HepG2 (cell line): ENCODE measurements around the gene NEU1. TPM values are rescaled to one million over a fixed set of nuclear protein-coding genes. Genes with fewer than 3 reads are reported as not detected.
A peak's percentile ranks its signal among the peaks of the same experiment; 100 is the strongest.

Experiments
- BORCS8-MEF2B ChIP-seq: sonication (generic); formaldehyde crosslinking; IDR thresholded peaks from 2 replicates; pipeline ENCODE4 v1.8.0; 2022; ENCODE audit warnings: mild to moderate bottlenecking, missing genetic modification reagents
- CCAR2 ChIP-seq: fragments of 200-400 bp; formaldehyde crosslinking; optimal IDR thresholded peaks from 2 replicates; pipeline ENCODE3; 2018; ENCODE audit warnings: low read depth, mild to moderate bottlenecking, low read length, moderate library complexity
- FLYWCH1 ChIP-seq: sonication (generic); formaldehyde crosslinking; IDR thresholded peaks from 2 replicates; pipeline ENCODE4 v1.8.1; 2023; ENCODE audit warnings: mild to moderate bottlenecking, missing genetic modification reagents
- HOXA3 ChIP-seq: sonication (generic); formaldehyde crosslinking; IDR thresholded peaks from 2 replicates; pipeline ENCODE4 v1.5.0; 2020; ENCODE audit warnings: missing genetic modification reagents
- JUN ChIP-seq: sonication (generic); formaldehyde crosslinking; IDR thresholded peaks from 2 replicates; pipeline ENCODE4 v1.4.0; 2020; ENCODE audit warnings: mild to moderate bottlenecking, missing genetic modification reagents
- MEIS1 ChIP-seq: sonication (generic); formaldehyde crosslinking; IDR thresholded peaks from 2 replicates; pipeline ENCODE4 v1.9.0; 2021; ENCODE audit warnings: mild to moderate bottlenecking, missing genetic modification reagents, moderate library complexity, borderline replicate concordance
- MTF1 ChIP-seq: sonication (generic); formaldehyde crosslinking; IDR thresholded peaks from 2 replicates; pipeline ENCODE4 v1.5.0; 2020; ENCODE audit warnings: missing genetic modification reagents
- NFYC ChIP-seq: IDR thresholded peaks from 2 replicates; pipeline ENCODE4 v1.6.1; 2016; ENCODE audit warnings: missing genetic modification reagents, missing compliant biosample characterization
- NR2F6 ChIP-seq, 2 experiments: IDR thresholded peaks; 2 replicates each; pipeline ENCODE4 v1.6.1; 2016; ENCODE audit warnings: antibody characterized with exemption in 1 of 2, mild to moderate bottlenecking in 1 of 2
- RBFOX2 ChIP-seq: fragments of 200-400 bp; formaldehyde crosslinking; IDR thresholded peaks from 2 replicates; pipeline ENCODE4 v1.6.1; 2017; ENCODE audit warnings: low read depth, mild to moderate bottlenecking, low read length
- RFXAP ChIP-seq: sonication (generic); formaldehyde crosslinking; IDR thresholded peaks from 2 replicates; pipeline ENCODE4 v1.4.0; 2020; ENCODE audit warnings: missing genetic modification reagents, borderline replicate concordance
- SIX1 ChIP-seq: sonication (generic); formaldehyde crosslinking; IDR thresholded peaks from 2 replicates; pipeline ENCODE4 v1.4.0; 2020; ENCODE audit warnings: missing genetic modification reagents, borderline replicate concordance
- SNRNP70 ChIP-seq: fragments of 200-400 bp; formaldehyde crosslinking; IDR thresholded peaks from 2 replicates; pipeline ENCODE4 v1.6.1; 2017; ENCODE audit warnings: mild to moderate bottlenecking, low read depth, low read length, moderate library complexity
- TBX3 ChIP-seq: fragments of 450-650 bp; IDR thresholded peaks from 2 replicates; pipeline ENCODE4 v1.6.1; 2017; ENCODE audit warnings: antibody characterized with exemption, mild to moderate bottlenecking, inconsistent platforms, borderline replicate concordance
- TFDP2 ChIP-seq: sonication (generic); formaldehyde crosslinking; IDR thresholded peaks from 2 replicates; pipeline ENCODE4 v1.4.0; 2020; ENCODE audit warnings: missing genetic modification reagents
- TMF1 ChIP-seq: sonication (generic); formaldehyde crosslinking; IDR thresholded peaks from 2 replicates; pipeline ENCODE4 v1.8.1; 2022; ENCODE audit warnings: low read depth, missing genetic modification reagents
- ZBTB37 ChIP-seq: sonication (generic); formaldehyde crosslinking; IDR thresholded peaks from 2 replicates; pipeline ENCODE4 v1.4.0; 2020; ENCODE audit warnings: mild to moderate bottlenecking, missing genetic modification reagents
- ZFP36 ChIP-seq: fragments of 150-350 bp; IDR thresholded peaks from 2 replicates; pipeline ENCODE4 v1.6.1; 2018; ENCODE audit warnings: borderline replicate concordance, low read length, low read depth; ENCODE audit not compliant: partially characterized antibody
- ZNF296 ChIP-seq: sonication (generic); formaldehyde crosslinking; conservative IDR thresholded peaks from 2 replicates; pipeline ENCODE4 v1.5.0; 2020; ENCODE audit warnings: mild to moderate bottlenecking, missing genetic modification reagents
- ZNF335 ChIP-seq: sonication (generic); formaldehyde crosslinking; IDR thresholded peaks from 2 replicates; pipeline ENCODE4 v1.4.0; 2020; ENCODE audit warnings: missing genetic modification reagents
- ZNF577 ChIP-seq: sonication (generic); formaldehyde crosslinking; IDR thresholded peaks from 2 replicates; pipeline ENCODE4 v1.4.0; 2020; ENCODE audit warnings: mild to moderate bottlenecking, low read depth, missing genetic modification reagents, borderline replicate concordance
- ZNF619 ChIP-seq: sonication (generic); formaldehyde crosslinking; IDR thresholded peaks from 2 replicates; pipeline ENCODE4 v1.4.0; 2020; ENCODE audit warnings: mild to moderate bottlenecking, missing genetic modification reagents
- ZNF670 ChIP-seq: sonication (generic); formaldehyde crosslinking; IDR thresholded peaks from 2 replicates; pipeline ENCODE4 v1.8.0; 2022; ENCODE audit warnings: mild to moderate bottlenecking, missing genetic modification reagents, borderline replicate concordance
- ZNF772 ChIP-seq: sonication (generic); formaldehyde crosslinking; IDR thresholded peaks from 2 replicates; pipeline ENCODE4 v1.5.0; 2020; ENCODE audit warnings: mild to moderate bottlenecking, missing genetic modification reagents
- polyA plus RNA-seq, 8 experiments: library from polyadenylated mRNA; depleted of rRNA in 3 of 8; stranded (reverse) in 7 of 8; unstranded in 1 of 8; fragments of >200 nt; fragmentation: Illumina TruSeq in 4 of 8; extraction: Trizol in 4 of 8; gene quantifications; 2 replicates each; pipeline versions ENCODE4 v1.2.1 to v1.2.3, GENCODE V29; 2011 to 2016; ENCODE audit warnings: low read depth in 4 of 8, missing spikeins in 1 of 8, mixed read lengths in 1 of 8; ENCODE audit not compliant: insufficient read depth in 1 of 8
- total RNA-seq, 5 experiments: library from RNA; depleted of rRNA; stranded (reverse); fragments of >200 nt; fragmentation: Illumina TruSeq; extraction: Trizol; gene quantifications; 2 replicates each; pipeline ENCODE4 v1.2.3, GENCODE V29; 2016; ENCODE audit warnings: low read depth in 1 of 5
- TF ChIP-seq, protein P1 (sequence below): sonication (generic); formaldehyde crosslinking; IDR thresholded peaks from 2 replicates; pipeline ENCODE4 v1.5.0; 2020; ENCODE audit warnings: missing genetic modification reagents

The NEU1 gene
- total and polyA plus RNA-seq, 2 of the 13 experiments (the other 11 are each of a cell fraction or from before 2014, with no cell fraction given) = 215 to 297 TPM

DNA sequence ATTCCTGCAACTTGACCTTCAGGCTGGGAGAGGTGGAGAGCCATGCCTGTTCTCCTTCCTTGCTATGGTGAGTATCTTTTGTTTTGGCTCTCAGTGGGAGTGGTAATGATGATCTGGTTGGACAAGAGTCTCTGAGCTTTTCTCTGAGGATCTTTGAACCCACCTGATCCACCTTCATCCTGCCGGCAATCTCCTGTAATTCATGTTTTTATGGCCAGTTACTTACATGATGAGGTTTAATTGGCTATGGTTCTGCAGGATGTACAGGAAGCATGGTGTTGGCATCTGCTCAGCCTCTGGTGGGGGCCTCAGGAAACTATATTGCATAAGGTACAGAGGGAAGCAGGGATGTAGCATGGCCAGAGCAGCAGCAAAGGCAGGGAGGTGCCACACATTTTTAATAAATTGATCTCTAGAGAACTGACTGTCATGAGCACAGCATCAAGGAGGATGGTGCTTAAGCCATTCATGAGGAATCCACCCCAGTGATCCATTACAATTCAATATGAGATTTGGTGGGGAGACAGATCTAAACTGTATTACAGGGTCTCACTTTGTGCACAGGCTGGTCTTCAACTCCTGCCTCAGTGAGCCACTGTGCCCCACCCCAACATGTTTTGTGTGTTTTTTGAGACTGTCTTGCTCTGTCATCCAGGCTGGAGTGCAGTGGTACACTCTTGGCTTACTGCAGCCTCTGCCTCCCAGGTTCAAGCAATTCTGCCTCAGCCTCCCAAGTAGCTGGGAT, 25.1 kb downstream of the NEU1 start (continued):
- TF ChIP-seq ZBTB37 (no peak), RBFOX2 (peak; percentile 78), TFDP2 (CRISPR knock-in tag) (no peak), ZNF335 (CRISPR knock-in tag) (peak; percentile 68; the same call in 1 of the 2 replicates), HOXA3 (CRISPR knock-in tag) (0 out of 2 replicates have a peak, but pooled peaks have one; percentile 4), ZNF670 (CRISPR knock-in tag) (no peak), MTF1 (CRISPR knock-in tag) (no peak), ZNF577 (CRISPR knock-in tag) (no peak), FLYWCH1 (CRISPR knock-in tag) (no peak), NR2F6 (IDR thresholded peaks at IDR 0.05) (no peak), NR2F6 (CRISPR knock-in tag; IDR thresholded peaks at IDR 0.05) (no peak), CCAR2 (no peak), ZNF772 (CRISPR knock-in tag) (no peak), ZFP36 (no peak), TMF1 (CRISPR knock-in tag) (no peak), MEIS1 (CRISPR knock-in tag) (0 out of 2 replicates have a peak, but pooled peaks have one; percentile 59), SNRNP70 (no peak), NFYC (CRISPR knock-in tag) (0 out of 2 replicates have a peak, but pooled peaks have one; percentile 4), BORCS8-MEF2B (CRISPR knock-in tag) (0 out of 2 replicates have a peak, but pooled peaks have one; percentile 42), JUN (CRISPR knock-in tag) (no peak), SIX1 (CRISPR knock-in tag) (no peak), ZNF619 (CRISPR knock-in tag) (no peak), ZNF296 (CRISPR knock-in tag) (0 out of 2 replicates have a peak, but pooled peaks have one; percentile 32), TBX3 (no peak), RFXAP (CRISPR knock-in tag) (no peak)
- TF ChIP-seq, protein P1, sequence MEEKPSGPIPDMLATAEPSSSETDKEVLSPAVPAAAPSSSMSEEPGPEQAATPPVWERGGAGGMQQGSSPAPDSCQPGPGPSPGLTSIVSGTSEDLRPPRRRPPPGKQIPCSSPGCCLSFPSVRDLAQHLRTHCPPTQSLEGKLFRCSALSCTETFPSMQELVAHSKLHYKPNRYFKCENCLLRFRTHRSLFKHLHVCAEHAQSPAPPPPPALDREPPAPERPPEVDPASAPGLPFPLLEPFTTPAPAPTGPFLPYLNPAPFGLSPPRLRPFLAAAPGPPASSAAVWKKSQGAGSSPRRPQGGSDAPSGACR = no peak
